ENCODE data around the gene CST2. TPM values are rescaled to one million over a fixed set of nuclear protein-coding genes. Genes with fewer than 3 reads are reported as not detected.
"Not testable (repeated sequence)": the region's sequence is repeated elsewhere in the genome, so short reads cannot be mapped to it uniquely, and the experiment has no call there.

CST2 gene
- total RNA-seq, 2 donors from 2014 or later, result not detected

DNA sequence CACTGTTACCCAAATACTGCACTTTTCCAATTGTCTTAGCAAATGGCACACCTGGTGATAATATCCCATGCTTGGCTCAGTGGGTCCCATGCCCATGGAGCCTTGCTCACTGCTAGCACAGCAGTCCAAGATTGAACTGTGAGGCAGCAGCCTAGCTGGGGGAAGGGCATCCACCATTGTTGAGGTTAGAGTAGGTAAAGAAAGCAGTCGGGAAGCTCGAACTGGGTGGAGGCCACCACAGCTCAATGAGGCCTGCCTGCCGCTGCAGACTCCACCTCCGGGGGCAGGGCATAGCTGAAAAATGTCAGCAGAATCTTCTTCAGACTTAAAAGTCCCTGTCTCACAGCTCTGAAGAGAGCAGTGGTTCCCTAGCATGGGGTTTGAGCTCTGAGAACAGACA lies 9.2 kb upstream of the CST2 start:
- Mint-ChIP-seq H3K4me1 (no peaks in the 10 kb centered on the region), H3K4me3 (no peak overlapping the region), H3K27ac (no peak overlapping the region), H3K9me3 (no peaks in the 10 kb centered on the region), H3K36me3 (ENCODE audit: low read depth) (no peaks in the 10 kb centered on the region), H3K27me3 (peaks cover 16% of the 10 kb centered on the region)
- no peak for ATAC-seq (replicated peaks)

DNA sequence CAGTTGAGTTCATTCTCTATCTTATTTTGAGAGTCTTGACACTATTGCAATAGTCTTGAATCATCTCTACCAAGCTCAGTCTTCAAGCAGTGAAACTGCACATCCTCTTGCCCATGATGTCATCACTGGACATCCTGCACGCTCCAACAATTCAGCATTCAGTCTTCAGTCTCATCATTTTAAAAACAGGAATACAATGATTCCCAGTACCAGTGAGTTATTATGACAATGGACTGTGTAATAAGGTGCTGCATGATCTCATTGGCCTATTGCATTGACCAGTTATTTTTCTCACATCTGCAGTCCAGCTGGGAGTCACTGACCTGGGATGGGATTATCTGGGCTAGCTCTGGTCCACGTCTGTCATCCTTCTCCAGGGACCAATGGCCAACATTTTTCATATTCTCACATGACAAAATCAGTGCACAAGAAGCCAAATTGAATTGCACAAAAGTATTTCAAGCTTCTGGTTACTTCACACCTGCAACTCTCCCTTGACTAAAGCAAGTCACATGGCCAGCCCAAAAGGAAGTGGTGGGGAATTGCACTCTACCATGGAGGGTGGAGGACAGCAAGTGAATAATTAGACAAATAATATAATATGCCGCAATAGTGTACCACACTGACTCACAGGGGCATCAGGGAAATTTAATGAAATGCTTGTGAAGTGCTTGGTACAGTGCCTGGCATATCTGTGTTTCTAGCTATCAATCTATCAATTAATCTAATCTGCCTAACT lies 6.4 kb upstream of the CST2 start:
- no peak overlapping the region for H3K4me3 Mint-ChIP-seq
- H3K27ac Mint-ChIP-seq, result no peak overlapping the region
- H3K9me3 Mint-ChIP-seq, result no peaks in the 10 kb centered on the region
- H3K27me3 Mint-ChIP-seq, result peaks cover 14% of the 10 kb centered on the region
- ATAC-seq (replicated peaks), result no peak
- H3K36me3 Mint-ChIP-seq (ENCODE audit: low read depth), result no peaks in the 10 kb centered on the region
- H3K4me1 Mint-ChIP-seq, result no peaks in the 10 kb centered on the region

DNA sequence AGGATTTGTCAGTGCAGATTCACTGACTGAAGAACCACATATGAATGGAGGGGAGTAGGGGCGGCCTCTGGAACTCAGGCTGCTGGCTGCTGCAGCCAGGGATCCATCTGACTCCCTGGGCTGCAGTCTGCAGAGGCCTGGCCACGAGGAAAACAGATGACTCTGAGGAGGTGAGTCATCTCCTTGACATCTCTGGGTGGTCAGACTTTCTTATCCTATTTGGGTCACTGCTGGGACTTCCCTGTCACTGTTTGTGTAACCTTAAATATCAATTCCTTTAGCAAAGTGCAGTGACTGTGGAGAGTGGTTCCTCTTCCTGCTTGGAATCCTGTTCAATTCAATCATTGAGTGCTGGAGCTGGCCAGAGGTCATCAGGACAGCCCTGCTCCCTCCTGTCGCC lies 5.4 kb upstream of the CST2 start:
- H3K4me1 Mint-ChIP-seq; H3K9me3 Mint-ChIP-seq; H3K4me3 Mint-ChIP-seq; H3K36me3 Mint-ChIP-seq (ENCODE audit: low read depth); ATAC-seq (replicated peaks); H3K27ac Mint-ChIP-seq: not testable (repeated sequence)
- H3K27me3 Mint-ChIP-seq, result peaks cover 14% of the 10 kb centered on the region

DNA sequence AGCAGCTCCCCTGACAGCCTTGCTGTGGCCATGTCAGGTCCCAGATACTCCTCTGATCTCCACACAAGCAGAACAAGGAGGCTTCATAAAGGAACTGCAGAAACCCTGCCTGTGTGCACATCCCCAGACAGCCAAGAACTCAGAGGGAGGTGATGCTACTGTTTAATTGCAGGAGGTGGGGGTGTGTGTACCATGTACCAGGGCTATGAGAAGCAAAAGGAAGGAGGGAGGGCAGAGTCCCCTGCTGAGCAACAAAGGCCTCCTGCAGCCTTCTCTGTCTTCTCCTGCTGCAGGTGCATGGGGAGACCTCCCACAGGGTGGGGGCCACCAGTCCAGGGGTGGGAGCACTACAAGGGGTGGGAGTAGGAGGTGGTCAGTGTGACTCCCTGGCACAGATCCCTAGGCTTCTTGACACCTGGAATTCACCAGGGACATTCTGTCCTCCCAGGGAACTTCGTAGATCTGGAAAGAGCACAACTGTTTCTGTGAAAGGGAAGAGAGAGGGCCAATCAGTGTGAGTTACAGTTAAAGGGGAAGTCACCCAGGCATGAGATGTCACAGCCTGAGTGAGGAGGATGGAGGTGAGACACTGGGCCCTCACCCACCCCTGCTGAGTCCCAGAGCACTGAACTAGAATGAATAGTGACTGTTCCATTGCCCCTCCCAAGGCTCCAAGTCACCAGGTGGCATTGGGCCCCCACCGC lies 2.8 kb downstream of the CST2 start:
- Mint-ChIP-seq H3K27ac (no peak overlapping the region), H3K27me3 (peaks cover 4% of the 10 kb centered on the region), H3K4me3 (no peak overlapping the region), H3K9me3 (no peaks in the 10 kb centered on the region), H3K36me3 (ENCODE audit: low read depth) (no peaks in the 10 kb centered on the region), H3K4me1 (no peaks in the 10 kb centered on the region)
- no peak for ATAC-seq (replicated peaks)

DNA sequence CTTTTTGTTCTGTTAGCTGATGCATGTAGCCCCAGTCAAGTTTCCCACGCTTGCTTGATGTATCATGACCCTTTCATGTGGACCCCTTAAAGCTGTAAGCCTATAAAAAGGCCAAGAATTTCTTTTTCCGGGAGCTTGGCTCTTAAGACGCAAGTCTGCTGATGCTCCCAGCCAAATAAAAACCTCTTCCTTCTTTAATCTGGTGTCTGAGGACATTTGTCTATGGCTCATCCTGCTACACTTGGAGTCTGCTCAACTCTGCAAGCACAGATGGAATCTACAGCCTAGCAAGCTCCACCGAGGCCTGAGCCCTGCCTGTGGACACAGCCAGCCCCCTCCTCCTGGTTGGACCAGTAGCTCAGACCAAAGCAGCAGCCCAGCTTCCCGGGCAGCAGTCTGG lies 3.4 kb downstream of the CST2 start:
- H3K27ac Mint-ChIP-seq, result no peak overlapping the region
- no peak for ATAC-seq (replicated peaks)
- H3K27me3 Mint-ChIP-seq, result peaks cover 3% of the 10 kb centered on the region
- no peaks in the 10 kb centered on the region for H3K9me3 Mint-ChIP-seq
- H3K4me1 Mint-ChIP-seq, result no peaks in the 10 kb centered on the region
- no peaks in the 10 kb centered on the region for H3K36me3 Mint-ChIP-seq (ENCODE audit: low read depth)
- H3K4me3 Mint-ChIP-seq, result no peak overlapping the region

DNA sequence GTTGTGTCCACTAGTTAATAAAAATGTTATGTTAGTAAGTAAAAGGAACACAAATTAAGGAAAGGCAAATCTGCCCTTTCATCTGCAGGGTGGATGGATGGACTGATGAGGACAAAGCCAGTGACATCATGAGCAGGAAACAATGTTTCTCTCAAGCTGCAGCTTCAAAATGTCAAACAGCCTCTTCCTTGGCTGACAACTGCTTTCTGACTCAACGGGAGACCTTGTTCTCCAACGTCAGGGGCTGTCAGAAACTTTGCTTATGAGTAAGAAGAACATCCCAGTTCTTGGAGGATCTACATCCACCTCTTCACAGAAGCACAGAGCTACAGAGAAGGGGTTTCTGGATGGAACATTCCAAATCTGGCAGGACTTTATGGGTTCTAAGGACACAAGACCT lies 6.0 kb downstream of the CST2 start:
- H3K36me3 Mint-ChIP-seq (ENCODE audit: low read depth), result no peaks in the 10 kb centered on the region
- no peaks in the 10 kb centered on the region for H3K9me3 Mint-ChIP-seq
- no peak for ATAC-seq (replicated peaks)
- no peak overlapping the region for H3K4me3 Mint-ChIP-seq
- H3K27ac Mint-ChIP-seq, result no peak overlapping the region
- H3K27me3 Mint-ChIP-seq, result peaks cover 6% of the 10 kb centered on the region
- H3K4me1 Mint-ChIP-seq, result no peaks in the 10 kb centered on the region

DNA sequence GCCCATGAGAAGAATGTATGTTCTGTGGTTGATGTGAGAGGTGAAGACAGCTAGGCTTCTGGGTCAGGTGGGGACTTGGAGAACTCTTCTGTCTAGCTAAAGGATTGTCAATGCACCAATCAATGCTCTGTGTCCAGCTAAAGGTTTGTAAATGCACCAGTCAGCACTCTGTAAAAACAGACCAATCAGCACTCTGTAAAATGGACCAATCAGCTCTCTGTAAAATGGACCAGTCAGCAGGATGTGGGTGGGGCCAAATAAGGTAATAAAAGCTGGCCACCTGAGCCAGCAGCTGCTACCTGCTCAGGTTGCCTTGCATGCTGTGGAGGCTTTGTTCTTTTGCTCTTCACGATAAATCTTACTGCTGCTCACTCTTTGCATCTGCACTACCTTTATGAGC lies 15.0 kb downstream of the CST2 start:
- ATAC-seq (replicated peaks); H3K9me3 Mint-ChIP-seq; H3K4me1 Mint-ChIP-seq; H3K27ac Mint-ChIP-seq; H3K4me3 Mint-ChIP-seq; H3K36me3 Mint-ChIP-seq (ENCODE audit: low read depth): not testable (repeated sequence)
- H3K27me3 Mint-ChIP-seq, result peaks cover 18% of the 10 kb centered on the region

DNA sequence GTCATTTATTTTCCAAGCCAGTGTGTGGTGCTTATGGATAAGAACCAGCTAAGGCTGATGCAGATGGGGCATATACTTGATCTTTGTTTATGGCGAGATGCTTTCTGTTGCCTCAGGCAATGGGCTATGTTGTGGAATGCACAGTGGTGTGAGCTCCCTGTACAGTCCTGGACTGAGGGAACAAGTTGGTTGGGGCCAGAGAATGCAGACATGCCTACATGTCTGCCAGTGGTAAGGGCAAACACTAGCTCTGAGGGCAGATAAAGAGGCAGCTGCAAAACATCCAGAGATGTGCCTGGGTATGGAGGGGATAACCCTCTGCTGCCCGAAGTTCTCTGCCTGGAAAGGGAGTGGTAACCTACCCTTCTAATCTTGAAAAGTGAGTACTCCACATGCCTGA lies 16.2 kb downstream of the CST2 start:
- not testable (repeated sequence) for H3K27ac Mint-ChIP-seq; H3K4me1 Mint-ChIP-seq; H3K4me3 Mint-ChIP-seq; H3K36me3 Mint-ChIP-seq (ENCODE audit: low read depth); ATAC-seq (replicated peaks); H3K9me3 Mint-ChIP-seq
- H3K27me3 Mint-ChIP-seq, result peaks cover 15% of the 10 kb centered on the region

DNA sequence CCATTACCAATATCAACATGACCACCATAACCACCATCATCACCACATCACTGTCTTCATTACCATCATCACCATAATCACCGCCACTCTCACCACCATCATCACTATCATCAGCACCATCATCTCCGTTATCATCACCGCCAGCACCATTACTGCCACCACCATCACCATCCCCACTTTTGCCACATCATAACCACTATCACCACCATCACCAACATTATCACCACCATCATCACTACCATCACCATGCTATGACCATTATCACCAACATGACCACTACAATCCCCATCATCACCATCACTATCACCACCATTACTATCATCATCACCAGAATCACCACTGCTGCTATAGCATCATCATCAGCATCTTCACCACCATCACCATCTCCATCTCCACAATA lies 25.7 kb downstream of the CST2 start:
- Mint-ChIP-seq H3K9me3 (no peaks in the 10 kb centered on the region), H3K36me3 (ENCODE audit: low read depth) (no peaks in the 10 kb centered on the region)
- ATAC-seq (replicated peaks), result no peak

DNA sequence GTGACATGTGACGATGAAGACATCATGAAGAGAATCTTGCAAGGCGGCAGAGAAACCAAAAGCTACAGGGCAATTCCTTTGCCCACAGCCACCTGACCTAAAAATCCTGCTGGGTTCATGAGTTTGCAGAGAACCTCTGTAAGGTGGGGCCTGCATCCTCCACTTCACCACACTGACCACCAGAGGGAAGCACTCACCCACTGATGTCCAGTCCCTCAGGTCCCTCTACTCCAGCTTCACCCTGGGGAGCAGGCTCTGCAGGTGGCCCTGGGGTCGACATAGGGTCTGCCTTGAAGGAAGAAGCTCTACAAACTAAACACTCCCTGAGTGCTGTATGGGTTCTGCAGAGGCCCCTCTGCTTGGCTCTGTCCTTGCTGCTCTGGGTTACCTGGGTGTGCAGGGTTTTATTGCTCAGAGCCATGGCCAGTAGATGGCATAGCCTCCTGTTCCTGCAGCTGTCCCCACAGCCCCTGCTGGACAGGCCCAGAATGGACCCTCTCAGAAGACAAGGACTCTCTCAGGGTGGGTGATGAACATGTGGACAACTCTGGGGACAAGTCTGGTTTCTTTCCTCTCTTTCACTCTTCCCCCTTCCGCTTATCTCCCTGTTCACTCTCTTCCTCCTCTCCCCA lies 27.2 kb downstream of the CST2 start:
- not testable (repeated sequence) for H3K27me3 Mint-ChIP-seq

More for the DNA sequence above, 25.7 kb downstream of the CST2 start:
- no peak overlapping the region for H3K4me3 Mint-ChIP-seq
- no peaks in the 10 kb centered on the region for H3K27me3 Mint-ChIP-seq
- H3K27ac Mint-ChIP-seq, result no peak overlapping the region
- H3K4me1 Mint-ChIP-seq, result no peaks in the 10 kb centered on the region

DNA sequence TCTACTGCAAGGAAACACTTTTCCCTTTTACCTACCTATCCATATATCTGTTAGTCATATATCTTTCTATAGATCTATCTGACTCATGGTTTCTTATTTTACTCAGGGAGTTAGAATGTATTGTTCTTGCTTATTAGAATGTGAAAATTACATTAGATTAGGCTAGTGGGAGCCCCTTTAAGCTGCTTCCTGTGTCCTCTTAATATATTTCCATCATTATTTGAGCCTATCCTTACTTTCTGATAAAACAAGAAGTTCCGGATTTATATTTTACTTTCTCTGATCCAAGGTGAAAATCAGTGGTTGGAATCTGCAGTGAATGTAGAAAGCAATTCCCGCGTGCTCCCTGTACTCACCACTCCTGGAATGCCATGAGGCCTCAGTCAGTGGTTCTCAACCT lies 31.0 kb downstream of the CST2 start:
- no peak for ATAC-seq (replicated peaks)
- Mint-ChIP-seq H3K36me3 (ENCODE audit: low read depth) (no peaks in the 10 kb centered on the region), H3K27me3 (peaks cover 6% of the 10 kb centered on the region), H3K9me3 (no peaks in the 10 kb centered on the region), H3K4me3 (no peak overlapping the region), H3K27ac (no peak overlapping the region), H3K4me1 (no peaks in the 10 kb centered on the region)

More for the DNA sequence above, 27.2 kb downstream of the CST2 start:
- not testable (repeated sequence) for H3K4me3 Mint-ChIP-seq; H3K36me3 Mint-ChIP-seq (ENCODE audit: low read depth); H3K9me3 Mint-ChIP-seq; H3K4me1 Mint-ChIP-seq; H3K27ac Mint-ChIP-seq
- peak; percentile 62 for ATAC-seq (replicated peaks)

DNA sequence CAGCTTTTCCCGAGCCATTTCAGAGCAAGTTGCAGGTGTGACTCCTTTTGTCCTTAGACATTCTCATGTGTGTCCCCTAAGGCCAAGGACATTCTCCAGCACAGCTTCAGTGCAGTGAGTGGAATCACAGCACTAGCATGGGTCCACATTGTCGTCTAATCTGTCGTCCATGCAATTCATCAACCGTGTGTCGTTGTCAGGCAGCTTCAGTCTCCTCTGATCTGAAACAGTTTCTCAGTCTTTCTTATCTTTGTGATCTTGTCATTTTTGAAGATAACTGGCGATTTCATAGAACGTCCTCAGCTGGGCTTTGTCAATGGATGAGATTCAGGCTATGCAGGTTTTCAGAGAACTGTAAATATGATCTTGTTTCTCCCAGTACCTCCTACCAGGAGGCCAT lies 31.7 kb downstream of the CST2 start:
- no peak overlapping the region for H3K4me3 Mint-ChIP-seq
- no peak for ATAC-seq (replicated peaks)
- H3K9me3 Mint-ChIP-seq, result no peaks in the 10 kb centered on the region
- H3K4me1 Mint-ChIP-seq, result no peaks in the 10 kb centered on the region
- H3K27me3 Mint-ChIP-seq, result peaks cover 7% of the 10 kb centered on the region
- H3K27ac Mint-ChIP-seq, result no peak overlapping the region
- no peaks in the 10 kb centered on the region for H3K36me3 Mint-ChIP-seq (ENCODE audit: low read depth)

DNA sequence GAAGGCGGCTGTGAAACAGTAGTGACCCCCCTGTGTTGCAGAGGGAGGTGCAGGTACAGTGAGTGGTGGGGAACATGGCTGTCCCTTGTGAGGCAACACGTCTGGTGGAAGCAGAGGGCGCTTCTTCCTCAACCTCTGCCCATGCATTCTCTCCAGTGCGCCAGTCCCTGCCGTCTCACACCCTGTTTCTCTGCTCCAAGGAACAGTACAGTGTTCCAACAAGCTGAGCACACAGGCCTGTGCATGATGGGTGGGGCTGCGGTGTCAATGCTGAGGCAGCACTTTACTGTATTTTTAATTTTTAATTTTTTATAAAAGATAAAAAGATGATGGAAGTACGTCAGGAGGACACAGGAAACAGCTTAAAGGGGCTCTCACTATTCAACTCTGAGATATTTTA lies 32.5 kb downstream of the CST2 start:
- no peak overlapping the region for H3K27ac Mint-ChIP-seq
- H3K27me3 Mint-ChIP-seq, result peaks cover 14% of the 10 kb centered on the region
- H3K9me3 Mint-ChIP-seq, result peaks cover 3% of the 10 kb centered on the region
- ATAC-seq (replicated peaks), result no peak
- H3K4me1 Mint-ChIP-seq, result no peaks in the 10 kb centered on the region
- H3K36me3 Mint-ChIP-seq (ENCODE audit: low read depth), result no peaks in the 10 kb centered on the region
- no peak overlapping the region for H3K4me3 Mint-ChIP-seq

DNA sequence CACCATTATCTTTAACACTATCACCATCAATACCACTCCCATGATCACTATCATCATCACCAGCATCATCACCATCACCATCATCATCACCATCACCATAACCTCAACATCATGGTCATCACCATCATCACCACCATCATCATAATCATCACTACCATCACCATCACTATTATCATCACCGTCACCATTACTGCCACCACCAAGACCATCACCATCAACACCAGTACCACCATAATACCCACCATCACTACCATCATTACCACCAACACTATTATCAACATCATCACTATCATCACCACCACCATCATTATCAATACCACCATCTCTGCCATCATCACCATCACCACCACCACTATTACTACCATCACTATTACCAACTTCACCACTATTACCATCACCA lies 43.1 kb downstream of the CST2 start:
- peaks cover 4% of the 10 kb centered on the region for H3K27me3 Mint-ChIP-seq
- H3K4me1 Mint-ChIP-seq, result no peaks in the 10 kb centered on the region
- H3K27ac Mint-ChIP-seq, result no peak overlapping the region
- no peak overlapping the region for H3K4me3 Mint-ChIP-seq
- H3K9me3 Mint-ChIP-seq, result no peaks in the 10 kb centered on the region
- ATAC-seq (replicated peaks), result no peak
- no peaks in the 10 kb centered on the region for H3K36me3 Mint-ChIP-seq (ENCODE audit: low read depth)

DNA sequence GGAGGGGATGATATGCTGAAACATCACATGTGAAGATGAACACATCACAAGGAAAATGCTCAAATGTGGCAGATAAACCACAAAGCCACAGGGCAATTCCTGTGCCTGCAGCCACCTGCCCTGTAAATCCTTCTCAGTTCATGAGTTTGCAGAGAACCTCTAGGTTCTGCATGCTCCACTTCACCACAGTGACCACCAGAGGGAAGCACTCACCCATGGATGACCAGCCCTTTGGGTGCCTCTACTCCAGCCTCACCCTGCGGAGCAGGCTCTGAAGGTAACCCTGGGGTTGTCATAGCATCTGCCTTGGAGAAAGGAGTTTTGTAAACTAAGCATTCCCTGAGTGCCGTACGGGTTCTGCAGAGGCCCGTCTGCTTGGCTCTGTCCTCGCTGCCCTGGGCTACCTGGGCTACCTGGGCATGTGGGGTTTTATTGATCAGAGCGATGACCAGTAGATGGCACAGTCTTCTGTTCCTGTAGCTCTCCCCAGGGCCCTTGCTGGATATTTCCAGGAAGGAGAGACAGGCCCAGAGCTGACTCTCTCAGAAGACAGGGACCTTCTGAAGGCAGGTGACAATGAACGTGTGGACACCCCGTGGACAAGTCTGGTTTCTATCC lies 44.1 kb downstream of the CST2 start:
- peak; percentile 52 for ATAC-seq (replicated peaks)
- no peaks in the 10 kb centered on the region for H3K9me3 Mint-ChIP-seq

More for the DNA sequence above, 44.1 kb downstream of the CST2 start:
- Mint-ChIP-seq H3K36me3 (ENCODE audit: low read depth) (no peaks in the 10 kb centered on the region), H3K4me3 (no peak overlapping the region), H3K4me1 (no peaks in the 10 kb centered on the region), H3K27ac (no peak overlapping the region), H3K27me3 (peaks cover 4% of the 10 kb centered on the region)
